ENCODE data around the gene XPOT.

Gene XPOT

DNA sequence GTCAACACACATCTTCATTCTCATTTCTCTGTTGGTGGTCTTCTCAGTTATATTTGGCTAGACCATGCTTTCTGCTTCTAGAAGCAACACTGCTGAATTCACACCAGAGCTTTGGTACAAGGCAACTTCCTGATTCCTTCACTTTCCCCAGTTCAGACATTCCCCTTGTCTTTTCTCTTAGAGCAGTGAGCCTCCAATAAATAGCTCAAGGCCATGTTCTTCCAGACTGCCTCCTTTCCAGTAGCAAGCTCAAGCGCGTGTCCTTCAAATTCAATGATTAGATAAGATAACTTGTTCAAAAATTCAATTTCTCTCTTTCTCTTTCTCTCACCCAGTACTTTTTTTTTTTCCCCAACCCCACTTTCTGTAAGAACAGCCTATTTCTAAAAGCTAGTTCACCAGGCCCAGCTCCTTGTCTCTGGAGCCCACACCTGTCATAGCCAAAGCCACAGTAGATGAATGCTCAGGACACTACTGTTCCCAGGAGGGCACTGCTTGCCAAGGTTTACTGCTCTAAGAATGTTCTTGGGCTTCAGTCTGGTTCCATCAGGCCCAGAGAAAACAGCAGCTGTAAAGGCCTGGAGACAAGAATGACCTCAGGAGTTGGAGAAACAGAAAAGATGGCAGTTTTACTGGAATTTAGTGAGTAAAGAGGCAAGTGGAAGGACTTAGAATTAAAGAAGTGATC is 65.4 kb downstream of the XPOT start:
- DNase-seq = no peak

DNA sequence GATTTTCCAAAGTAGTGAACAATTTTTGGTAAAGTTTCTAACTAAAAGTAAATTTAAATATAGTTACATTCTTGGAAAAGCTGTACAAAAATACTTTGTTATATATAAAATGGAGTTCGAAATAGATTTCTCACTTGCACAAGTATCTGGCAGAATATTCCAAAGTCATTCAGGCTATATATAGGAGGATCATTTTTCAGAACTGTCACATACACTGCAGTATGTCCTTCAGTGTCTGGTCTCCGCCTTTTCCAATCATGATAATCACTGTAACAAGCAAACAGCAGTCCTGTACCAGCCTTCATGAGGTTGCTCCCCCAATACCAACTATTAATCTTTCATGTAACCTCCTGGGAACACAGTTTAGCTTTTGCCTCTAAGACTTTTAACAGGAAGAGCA is 66.3 kb downstream of the XPOT start:
- DNase-seq = no peak

DNA sequence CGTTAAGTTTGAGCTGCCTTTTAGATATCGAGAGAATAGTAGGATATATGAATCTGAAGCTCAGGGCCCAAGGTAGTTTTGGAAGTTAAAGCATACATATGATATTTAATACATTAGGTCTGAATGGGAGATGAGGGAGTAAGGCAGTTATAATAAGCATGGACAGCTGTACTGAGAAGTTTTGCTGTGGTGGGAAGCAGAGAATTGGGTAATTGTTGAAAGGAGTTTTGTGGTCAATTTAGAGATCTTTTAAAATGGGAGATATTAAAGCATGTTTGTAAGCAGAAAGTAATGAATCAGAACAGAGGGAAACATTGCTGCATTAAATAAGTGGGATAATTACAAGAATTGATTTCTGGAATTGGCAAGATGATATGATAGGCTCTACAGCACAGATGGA is 69.0 kb downstream of the XPOT start:
- DNase-seq = no peak

DNA sequence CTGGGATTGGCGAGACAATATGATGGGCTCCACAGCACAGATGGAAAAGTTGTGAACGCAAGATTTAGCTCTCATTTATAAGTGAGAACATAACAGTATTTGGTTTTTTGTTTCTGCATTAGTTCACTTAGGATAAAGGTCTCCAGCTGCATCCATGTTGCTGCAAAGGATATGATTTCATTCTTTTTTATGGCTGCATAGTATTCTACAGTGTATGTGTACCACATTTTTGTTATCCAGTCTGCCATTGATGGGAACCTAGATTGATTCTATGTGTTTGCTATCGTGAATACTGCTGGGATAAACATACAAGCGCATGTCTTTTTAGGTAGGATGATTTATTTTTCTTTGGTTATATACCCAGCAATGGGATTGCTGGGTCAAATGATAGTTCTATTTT is 71.3 kb downstream of the XPOT start:
- DNase-seq = no peak

DNA sequence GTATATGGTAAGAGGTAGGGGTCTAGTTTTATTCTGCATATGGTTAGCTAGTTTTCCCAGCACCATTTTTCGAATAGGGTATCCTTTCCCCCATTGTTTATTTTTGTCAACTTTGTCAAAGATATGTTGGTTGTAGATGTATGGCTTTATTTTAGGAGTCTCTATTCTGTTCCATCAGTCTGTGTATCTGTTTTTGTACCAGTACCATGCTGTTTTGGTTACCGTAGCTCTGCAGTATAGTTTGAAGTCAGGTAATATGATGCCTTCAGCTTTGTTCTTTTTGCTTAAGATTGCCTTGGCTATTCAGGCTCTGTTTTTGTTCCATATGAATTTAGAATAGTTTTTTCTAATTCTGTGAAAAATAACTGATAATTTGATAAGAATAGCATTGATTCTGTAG is 72.7 kb downstream of the XPOT start:
- no peak for DNase-seq

DNA sequence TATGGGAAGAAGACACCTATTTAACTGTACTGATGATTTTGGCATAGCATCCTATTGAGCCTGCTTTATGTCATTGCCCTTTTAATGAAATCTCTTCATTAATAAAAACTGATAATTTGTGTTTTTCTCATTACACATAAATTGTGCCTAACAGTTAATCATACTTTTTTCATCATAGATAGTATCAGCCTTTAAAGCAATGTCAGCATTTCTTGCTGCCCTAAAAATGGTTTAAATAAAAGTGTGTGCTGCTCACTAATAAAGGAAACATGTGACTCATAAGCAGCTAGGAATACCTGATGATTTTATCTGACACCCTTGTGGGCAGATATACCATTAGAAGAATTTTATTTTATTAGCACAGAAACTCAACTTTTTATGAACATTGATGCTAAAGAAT is 74.5 kb downstream of the XPOT start:
- no peak for DNase-seq

DNA sequence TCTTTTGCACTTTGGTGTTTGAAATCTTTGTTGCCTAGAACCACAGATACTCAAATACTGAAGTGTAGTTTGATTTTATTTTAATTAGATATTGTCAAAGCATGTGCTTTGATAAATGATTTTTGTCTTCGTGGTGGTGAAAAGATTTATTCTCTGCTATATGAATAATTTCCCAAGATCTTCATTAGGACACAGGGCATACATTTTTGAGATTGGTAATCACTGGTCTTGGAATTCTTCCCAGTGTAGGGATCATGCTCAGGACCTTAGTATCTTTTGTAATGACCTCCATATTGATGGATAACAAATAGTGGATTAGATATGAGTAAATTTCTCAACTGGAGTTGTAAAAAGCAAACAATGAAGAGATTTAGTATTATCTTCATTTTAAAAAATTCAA is 76.0 kb downstream of the XPOT start:
- DNase-seq = no peak

DNA sequence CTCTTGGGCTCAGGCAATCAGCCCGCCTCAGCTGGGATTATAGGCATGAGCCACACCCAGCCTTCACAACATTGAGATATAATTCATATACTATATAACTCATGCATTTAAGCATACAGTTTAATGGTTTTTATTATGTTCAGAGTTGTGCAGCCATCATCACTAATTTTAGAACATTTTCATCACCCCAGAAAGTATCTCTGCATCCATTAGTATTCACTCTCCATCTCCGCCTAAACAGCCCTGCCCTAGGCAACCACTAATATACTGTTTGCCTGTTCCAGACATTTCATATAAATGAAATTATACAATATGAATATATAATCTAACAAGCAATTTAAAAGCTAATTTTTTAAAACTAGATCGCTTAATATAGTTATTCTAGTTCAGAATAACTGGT is 82.5 kb downstream of the XPOT start:
- no peak for DNase-seq

DNA sequence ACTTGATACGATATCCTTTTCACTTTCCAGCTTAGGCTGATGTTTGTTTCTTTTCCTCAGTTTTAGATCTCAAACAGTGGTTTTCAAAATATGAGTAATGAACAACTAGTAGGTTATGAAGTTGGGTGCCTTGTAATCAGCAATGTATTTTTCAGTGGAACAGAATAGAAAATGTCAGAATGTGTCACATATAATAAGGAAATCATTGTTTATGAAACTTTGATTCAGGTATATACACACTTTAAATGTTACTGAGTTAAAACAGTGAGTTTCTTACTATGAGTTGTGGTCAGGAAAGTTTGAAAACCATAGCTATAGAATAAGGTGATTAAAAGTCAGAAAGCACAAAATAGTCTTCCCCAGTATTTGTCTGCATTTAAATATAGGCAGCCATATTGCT is 87.5 kb downstream of the XPOT start:
- no peak for DNase-seq

DNA sequence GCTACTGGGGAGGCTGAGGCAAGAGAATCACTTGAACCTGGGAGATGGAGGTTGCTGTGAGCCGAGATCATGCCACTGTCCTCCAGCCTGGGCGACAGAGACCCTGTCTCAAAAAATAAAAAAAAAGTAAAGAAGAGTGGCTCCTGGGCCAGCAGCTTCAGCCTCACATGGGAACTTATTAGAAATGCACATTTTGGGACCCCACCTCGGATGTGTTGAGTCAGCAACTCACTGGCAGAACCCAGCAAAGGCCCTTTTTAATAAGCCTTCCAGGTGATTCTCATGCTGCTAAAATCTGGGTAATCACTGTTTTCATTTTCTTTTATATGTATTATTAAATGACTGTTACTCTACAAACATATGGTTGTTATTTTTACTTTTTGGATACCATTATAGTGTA is 89.3 kb downstream of the XPOT start:
- DNase-seq = no peak

DNA sequence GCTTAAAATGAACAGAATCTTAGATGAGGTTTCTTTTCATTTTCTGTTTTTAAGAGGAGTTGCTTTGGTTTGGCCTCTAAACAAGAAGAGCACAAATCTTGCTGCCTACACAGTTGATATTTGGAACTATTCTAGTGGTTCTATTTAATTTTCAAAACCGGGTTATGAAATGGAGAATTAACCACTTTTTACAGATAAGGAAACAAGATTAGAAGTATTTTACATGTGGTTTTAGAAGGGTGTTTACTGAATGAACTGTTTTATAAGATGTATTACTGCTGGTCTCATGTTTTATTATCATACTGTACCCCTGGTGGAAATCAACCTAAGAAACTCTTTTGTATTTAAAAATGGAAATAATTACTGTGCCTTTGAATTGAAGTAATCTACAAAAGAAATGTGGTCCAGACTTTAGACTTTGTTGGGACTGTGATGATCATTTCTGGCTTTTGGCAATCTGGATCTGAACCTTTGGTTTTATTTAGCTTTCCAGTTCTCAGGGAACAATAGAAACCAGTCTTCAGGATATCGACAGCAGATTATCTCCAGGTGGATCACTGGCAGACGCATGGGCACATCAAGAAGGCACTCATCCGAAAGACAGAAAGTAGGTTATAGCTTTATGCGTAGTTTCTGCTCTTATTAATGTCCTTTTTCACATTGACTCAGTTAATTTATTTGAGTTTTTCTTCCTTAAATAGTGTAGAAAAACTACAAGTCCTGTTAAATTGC is 91.0 kb downstream of the XPOT start:
- DNase-seq = no peak

DNA sequence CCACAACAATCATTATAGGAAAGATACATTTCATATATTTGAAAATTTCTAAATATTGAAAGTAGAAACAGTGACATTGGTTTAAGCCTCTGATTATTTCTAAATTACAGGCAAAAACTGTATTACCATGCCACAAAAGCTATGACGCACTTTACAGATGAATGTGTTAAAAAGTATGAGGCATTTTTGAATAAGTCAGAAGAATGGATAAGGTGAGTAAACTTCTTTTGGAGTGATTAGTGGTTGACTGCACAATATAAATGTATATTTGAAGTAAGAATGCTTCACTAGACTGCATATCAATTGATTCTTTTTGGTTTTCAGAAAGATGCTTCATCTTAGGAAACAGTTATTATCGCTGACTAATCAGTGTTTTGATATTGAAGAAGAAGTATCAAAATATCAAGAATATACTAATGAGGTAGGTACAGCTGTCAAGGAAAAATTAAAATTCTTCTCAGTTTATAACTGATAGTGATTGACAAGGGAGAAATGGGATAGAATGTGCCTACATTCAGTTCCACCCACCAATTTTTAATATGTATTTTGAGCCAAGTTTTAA is 92.7 kb downstream of the XPOT start:
- DNase-seq = no peak

DNA sequence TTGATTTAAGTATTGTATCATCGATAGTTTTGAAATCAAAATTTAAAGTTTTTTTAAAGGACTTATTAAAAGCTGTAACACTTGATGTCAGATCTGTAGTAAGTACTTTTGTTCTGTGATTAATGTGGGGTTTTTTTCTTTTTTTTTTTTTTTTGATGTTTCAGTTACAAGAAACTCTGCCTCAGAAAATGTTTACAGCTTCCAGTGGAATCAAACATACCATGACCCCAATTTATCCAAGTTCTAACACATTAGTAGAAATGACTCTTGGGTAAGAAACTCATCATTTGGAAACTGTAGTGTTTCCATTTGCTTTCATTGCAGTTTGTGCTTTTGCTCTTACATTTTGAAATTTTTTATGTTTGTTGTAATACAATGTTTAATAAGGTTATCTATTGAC is 93.3 kb downstream of the XPOT start:
- no peak for DNase-seq

DNA sequence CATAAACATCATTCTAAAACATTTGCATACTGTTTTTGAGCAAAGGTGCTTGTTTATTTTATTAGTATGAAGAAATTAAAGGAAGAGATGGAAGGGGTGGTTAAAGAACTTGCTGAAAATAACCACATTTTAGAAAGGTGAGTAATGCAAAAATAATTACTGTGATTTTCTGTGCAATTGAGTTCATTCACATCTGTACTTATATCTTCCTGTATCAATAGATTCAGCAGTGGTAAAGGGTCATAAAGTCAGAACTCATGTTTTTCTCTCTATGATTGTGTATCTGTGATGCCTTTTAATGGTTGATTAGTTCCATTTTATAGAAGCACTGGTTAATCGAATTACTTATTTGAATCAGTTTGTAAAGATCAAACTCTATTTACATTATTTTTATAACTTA is 93.7 kb downstream of the XPOT start:
- DNase-seq = no peak

DNA sequence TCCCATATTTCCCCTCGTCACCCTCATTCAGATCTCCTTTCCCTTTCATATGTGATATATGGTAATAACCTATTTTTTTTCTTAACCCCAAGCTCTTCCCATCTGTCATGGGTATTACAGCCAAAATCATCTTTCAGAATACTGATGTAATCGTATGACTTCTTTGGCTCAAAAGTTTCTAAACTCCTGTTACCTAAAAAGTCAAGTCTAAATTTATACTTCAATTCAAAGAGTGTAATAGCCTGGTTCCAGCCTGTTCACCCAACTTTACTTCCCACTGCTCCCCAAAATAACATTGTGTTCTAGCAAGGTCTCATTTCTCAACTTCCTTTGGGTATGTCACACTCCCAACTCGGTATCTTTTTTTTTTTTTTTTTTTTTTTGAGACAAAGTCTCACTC is 96.2 kb downstream of the XPOT start:
- no peak for DNase-seq
